ENCODE measurements around the gene ZBP1.

Gene ZBP1

GRCh38 chr20:57618091-57618763, 2.0 kb downstream of the ZBP1 start:
- DNase-seq (ENCODE audit: low spot score), result no peak

- no peak for DNase-seq (ENCODE audit: low spot score)
Observed at GRCh38 chr20:57617079-57617795, 3.0 kb downstream of the ZBP1 start.

GRCh38 chr20:57616143-57616951, 3.9 kb downstream of the ZBP1 start:
- no peak for DNase-seq (ENCODE audit: low spot score)

GRCh38 chr20:57615445-57615811, 4.8 kb downstream of the ZBP1 start:
- no peak for DNase-seq (ENCODE audit: low spot score)

GRCh38 chr20:57614490-57615444, 5.5 kb downstream of the ZBP1 start:
- no peak for DNase-seq (ENCODE audit: low spot score)

- no peak for DNase-seq (ENCODE audit: low spot score)
Observed at GRCh38 chr20:57613481-57613921, 6.7 kb downstream of the ZBP1 start.

GRCh38 chr20:57612916-57613315, 7.3 kb downstream of the ZBP1 start:
- DNase-seq (ENCODE audit: low spot score), result no peak

GRCh38 chr20:57612436-57612835, 7.8 kb downstream of the ZBP1 start:
- DNase-seq (ENCODE audit: low spot score), result no peak

GRCh38 chr20:57611586-57612311, 8.5 kb downstream of the ZBP1 start:
- no peak for DNase-seq (ENCODE audit: low spot score)

- no peak for DNase-seq (ENCODE audit: low spot score)
Observed at GRCh38 chr20:57610261-57610952, 9.8 kb downstream of the ZBP1 start.

- no peak for DNase-seq (ENCODE audit: low spot score)
Observed at GRCh38 chr20:57609842-57610167, 10.4 kb downstream of the ZBP1 start.

- no peak for DNase-seq (ENCODE audit: low spot score)
Observed at GRCh38 chr20:57609086-57609841, 11.0 kb downstream of the ZBP1 start.

- DNase-seq (ENCODE audit: low spot score), result no peak
Observed at GRCh38 chr20:57608516-57608915, 11.7 kb downstream of the ZBP1 start.

- no peak for DNase-seq (ENCODE audit: low spot score)
Observed at GRCh38 chr20:57605878-57606277, 14.3 kb downstream of the ZBP1 start.

- no peak for DNase-seq (ENCODE audit: low spot score)
Observed at GRCh38 chr20:57605045-57605444, 15.2 kb downstream of the ZBP1 start.

- DNase-seq (ENCODE audit: low spot score), result no peak
Observed at GRCh38 chr20:57603120-57603519, 17.1 kb downstream of the ZBP1 start.

- no peak for DNase-seq (ENCODE audit: low spot score)
Observed at GRCh38 chr20:57601737-57602136, 18.5 kb downstream of the ZBP1 start.

- no peak for DNase-seq (ENCODE audit: low spot score)
Observed at GRCh38 chr20:57601211-57601570, 19.0 kb downstream of the ZBP1 start.

GRCh38 chr20:57600320-57601210, 19.7 kb downstream of the ZBP1 start:
- DNase-seq (ENCODE audit: low spot score), result no peak
